Stimulated activated naive CD8-positive, alpha-beta T cell treated with anti-CD3 and anti-CD28 coated beads, Interleukin-15, Interleukin-2, amounts not matched to agents 100 ng/mL and 50 ng/mL, for 24 hours (primary cell): ENCODE data around the gene EXOSC5.
A peak's percentile ranks its signal among the peaks of the same experiment; 100 is the strongest.
"Not testable (repeated sequence)": the region's sequence is repeated elsewhere in the genome, so short reads cannot be mapped to it uniquely, and the experiment has no call there.

Experiments
- H3K27ac Mint-ChIP-seq: one replicate; pipeline ENCODE4 v1.8.0; 2021; ENCODE audit warnings: mild to moderate bottlenecking, mixed read lengths
- H3K27me3 Mint-ChIP-seq: one replicate; pipeline ENCODE4 v1.8.0; 2021; ENCODE audit warnings: mixed read lengths
- H3K36me3 Mint-ChIP-seq: one replicate; pipeline ENCODE4 v1.8.0; 2021; ENCODE audit warnings: low read depth, mixed read lengths
- H3K4me1 Mint-ChIP-seq: one replicate; pipeline ENCODE4 v1.8.0; 2021; ENCODE audit warnings: low read depth, mixed read lengths
- H3K4me3 Mint-ChIP-seq: one replicate; pipeline ENCODE4 v1.8.0; 2021; ENCODE audit warnings: mild to moderate bottlenecking, mixed read lengths
- H3K9me3 Mint-ChIP-seq: one replicate; pipeline ENCODE4 v1.8.0; 2021; ENCODE audit warnings: mixed read lengths

Gene EXOSC5

DNA sequence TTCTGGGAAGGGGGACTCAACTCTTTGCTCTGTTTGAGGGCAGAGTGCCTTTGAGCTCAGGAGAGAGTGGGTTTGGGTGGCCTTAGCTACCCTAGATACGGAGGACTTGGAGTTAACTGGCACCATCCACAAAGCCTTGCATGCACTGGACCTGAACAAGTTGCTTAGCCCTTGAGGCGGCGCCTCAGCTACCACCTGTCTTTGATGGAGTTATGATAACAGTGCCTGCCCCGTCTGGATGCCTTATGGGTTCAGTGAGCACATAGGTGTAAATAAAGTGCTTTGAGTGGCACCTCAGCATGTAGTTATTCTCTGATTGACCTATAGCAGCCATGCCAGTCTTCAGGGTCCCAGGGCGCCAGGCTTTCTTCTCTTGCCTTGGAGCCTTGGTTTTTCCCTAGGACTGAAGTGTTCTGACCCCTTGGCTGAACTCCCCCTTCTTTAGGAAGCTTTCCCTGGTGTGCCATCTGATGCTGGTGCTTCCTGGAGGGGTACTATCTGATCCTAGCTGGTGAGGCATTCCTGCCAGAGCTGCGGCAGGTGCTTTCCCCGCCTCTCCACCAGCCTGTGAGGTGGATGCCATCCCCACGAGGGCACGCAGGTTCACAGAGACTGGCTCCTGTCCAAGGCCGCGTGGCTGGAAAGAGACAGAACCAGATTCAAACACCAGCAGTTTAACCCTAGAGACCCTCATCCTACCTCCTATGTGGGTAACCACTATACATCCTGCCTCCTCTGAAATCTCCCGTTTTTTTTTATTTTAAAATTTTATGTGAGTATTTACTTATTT, 6.2 kb upstream of the EXOSC5 start:
- no peaks in the 10 kb centered on the region for H3K27me3 Mint-ChIP-seq
- peaks cover 4% of the 10 kb centered on the region for H3K36me3 Mint-ChIP-seq
- peaks cover 16% of the 10 kb centered on the region for H3K4me1 Mint-ChIP-seq
- no peaks in the 10 kb centered on the region for H3K9me3 Mint-ChIP-seq
- no peak overlapping the region for H3K27ac Mint-ChIP-seq
- no peak overlapping the region for H3K4me3 Mint-ChIP-seq

DNA sequence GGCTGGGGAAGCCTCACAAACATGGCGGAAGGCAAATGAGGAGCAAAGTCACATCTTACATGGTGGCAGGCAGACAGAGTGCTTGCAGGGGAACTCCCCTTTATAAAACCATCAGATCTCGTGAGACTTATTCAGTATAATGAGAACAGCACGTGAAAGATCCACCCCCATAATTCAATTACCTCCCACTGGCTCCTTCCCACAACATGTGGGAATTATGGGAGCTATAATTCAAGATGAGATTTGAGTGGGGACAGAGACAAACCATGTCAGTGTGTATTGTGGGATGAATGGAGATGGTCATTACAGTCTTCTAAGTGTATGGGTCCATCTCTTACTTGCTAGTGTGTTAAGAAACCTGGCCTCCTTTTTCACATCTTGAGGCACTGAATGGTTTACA, 4.9 kb upstream of the EXOSC5 start:
- H3K27me3 Mint-ChIP-seq = no peaks in the 10 kb centered on the region
- H3K9me3 Mint-ChIP-seq = no peaks in the 10 kb centered on the region
- H3K4me1 Mint-ChIP-seq = peaks cover 27% of the 10 kb centered on the region
- H3K36me3 Mint-ChIP-seq = peaks cover 4% of the 10 kb centered on the region
- H3K27ac Mint-ChIP-seq = no peak overlapping the region
- no peak overlapping the region for H3K4me3 Mint-ChIP-seq

DNA sequence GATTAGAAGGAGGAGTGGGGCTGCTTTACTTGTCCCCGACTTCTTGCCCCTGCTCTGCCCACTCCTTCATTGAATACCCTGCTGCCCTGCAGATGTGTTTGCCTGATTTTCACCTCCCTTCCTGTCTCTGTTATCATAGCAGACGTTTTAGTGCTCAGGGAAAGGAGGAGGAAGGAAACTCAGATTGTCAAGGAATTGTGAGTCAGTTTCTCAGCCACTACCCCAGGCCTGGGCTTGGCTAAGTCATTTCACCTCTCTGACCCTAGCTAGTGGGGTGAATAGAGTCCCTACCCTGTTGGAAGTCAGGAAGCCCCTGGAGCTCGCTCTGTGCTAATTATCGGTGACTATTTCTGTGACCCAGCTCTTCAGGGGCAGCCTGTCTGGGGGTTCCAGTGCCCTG, 4.3 kb upstream of the EXOSC5 start:
- peaks cover 31% of the 10 kb centered on the region for H3K4me1 Mint-ChIP-seq
- H3K27me3 Mint-ChIP-seq = no peaks in the 10 kb centered on the region
- no peaks in the 10 kb centered on the region for H3K9me3 Mint-ChIP-seq
- H3K36me3 Mint-ChIP-seq = peaks cover 4% of the 10 kb centered on the region
- H3K4me3 Mint-ChIP-seq = no peak overlapping the region
- no peak overlapping the region for H3K27ac Mint-ChIP-seq

DNA sequence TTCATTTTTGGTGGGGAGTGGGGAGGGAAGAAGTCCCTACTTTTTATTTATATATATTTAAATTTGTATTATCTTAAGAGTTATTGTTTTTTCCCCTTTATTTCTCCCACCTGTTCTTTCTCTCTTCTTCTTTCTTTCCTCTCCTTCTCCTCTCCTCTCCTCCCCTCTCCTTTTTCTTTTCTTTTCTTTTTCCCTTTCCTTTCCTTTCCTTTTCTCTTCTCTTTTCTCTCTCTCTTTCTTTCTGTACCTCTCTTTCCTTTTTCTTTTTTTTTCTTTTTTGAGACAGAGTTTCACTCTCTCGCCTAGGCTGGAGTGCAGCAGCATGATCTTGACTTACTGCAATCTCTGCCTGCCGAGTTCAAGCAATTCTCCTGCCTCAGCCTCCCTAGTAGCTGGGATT, 2.4 kb upstream of the EXOSC5 start:
- H3K4me3 Mint-ChIP-seq = peak overlapping the region; percentile 94
- peaks cover 44% of the 10 kb centered on the region for H3K4me1 Mint-ChIP-seq
- H3K27ac Mint-ChIP-seq = peak overlapping the region; percentile 43
- H3K9me3 Mint-ChIP-seq = no peaks in the 10 kb centered on the region
- peaks cover 4% of the 10 kb centered on the region for H3K36me3 Mint-ChIP-seq
- no peaks in the 10 kb centered on the region for H3K27me3 Mint-ChIP-seq

DNA sequence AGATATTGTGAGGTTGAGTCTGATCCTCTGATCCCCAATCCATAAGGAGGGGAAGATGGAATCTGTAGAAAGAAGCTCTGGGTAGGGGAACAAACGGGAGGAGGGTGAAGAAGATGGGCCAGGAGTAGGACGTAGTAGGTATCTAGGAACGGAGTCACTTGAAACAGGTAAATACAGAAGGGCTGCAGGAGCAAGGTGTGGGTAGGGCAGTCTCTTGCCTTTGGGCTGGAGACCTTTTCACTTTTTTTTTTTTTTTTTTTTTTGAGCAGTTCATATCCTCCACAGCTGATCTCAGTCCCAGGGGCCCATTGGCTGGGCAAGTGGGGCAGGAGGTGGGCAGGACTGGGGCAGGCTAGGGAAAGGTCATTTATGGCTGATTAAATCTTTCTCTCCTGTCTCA, 1.9 kb upstream of the EXOSC5 start:
- no peaks in the 10 kb centered on the region for H3K27me3 Mint-ChIP-seq
- H3K4me1 Mint-ChIP-seq = peaks cover 44% of the 10 kb centered on the region
- H3K9me3 Mint-ChIP-seq = no peaks in the 10 kb centered on the region
- H3K4me3 Mint-ChIP-seq = peak overlapping the region; percentile 94
- H3K27ac Mint-ChIP-seq = peak overlapping the region; percentile 22
- H3K36me3 Mint-ChIP-seq = peaks cover 4% of the 10 kb centered on the region

DNA sequence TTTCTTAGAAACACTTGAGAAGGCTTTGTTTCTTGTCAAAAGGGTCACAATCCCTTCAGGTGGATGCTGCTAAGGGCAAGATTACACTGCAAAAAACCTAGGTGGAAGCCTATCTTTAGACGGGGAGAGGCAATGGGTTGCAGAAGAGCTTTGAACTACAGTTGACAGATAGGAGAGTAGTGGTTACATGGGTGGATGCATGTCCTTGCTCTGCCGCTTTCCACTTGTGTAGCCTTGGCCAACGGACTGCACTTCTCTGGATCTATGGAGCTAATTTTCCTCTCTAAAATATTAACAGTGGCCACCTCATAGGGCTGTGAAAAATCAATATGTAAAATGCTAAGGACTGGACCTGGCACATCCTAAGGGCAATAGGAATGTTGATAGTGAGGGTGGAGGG, 1.4 kb upstream of the EXOSC5 start:
- Mint-ChIP-seq H3K36me3 (peaks cover 4% of the 10 kb centered on the region), H3K27me3 (no peaks in the 10 kb centered on the region), H3K27ac (peak overlapping the region; percentile 22), H3K9me3 (no peaks in the 10 kb centered on the region), H3K4me1 (peaks cover 44% of the 10 kb centered on the region), H3K4me3 (peak overlapping the region; percentile 94)

DNA sequence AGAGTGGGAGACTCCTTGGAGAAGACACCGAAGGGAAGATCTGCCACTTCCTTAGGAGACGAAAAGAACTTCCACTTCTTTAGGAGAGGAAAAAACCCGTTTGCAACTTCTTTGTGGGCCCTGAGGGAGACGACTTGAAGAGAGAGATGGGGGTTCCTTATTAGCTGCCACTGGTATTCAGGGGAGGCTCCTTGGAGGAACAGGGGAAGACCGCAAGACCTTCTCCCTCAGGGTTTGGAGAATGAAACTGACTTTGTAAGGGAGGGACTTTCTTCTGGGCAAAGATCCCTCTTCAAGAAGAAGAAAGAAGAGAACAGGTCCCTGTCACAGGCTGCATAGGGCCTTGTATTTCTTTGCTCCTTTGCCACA, 875 bp upstream of the EXOSC5 start:
- peaks cover 4% of the 10 kb centered on the region for H3K36me3 Mint-ChIP-seq
- no peaks in the 10 kb centered on the region for H3K9me3 Mint-ChIP-seq
- H3K4me1 Mint-ChIP-seq = peaks cover 42% of the 10 kb centered on the region

DNA sequence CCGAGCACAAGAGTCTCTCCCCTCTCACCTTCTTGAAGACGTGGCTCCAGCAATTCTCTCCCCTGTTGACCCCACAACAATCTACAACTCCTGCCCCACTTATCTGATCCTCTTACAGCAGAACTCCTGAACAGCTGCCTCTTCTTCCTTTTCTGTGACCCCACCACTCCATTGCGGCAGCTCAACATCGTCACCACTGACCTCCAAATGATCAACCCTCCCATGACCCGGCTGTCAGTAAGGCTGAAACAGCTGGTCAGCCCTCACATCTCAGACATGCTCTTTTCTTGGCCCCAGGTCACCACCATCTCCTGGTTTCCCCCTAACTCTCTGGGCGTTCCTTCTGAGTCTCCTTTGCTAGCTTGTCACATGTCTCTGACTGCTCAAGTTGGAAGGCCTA, 1.8 kb downstream of the EXOSC5 start:
- H3K4me3 Mint-ChIP-seq = peak overlapping the region; percentile 94
- H3K36me3 Mint-ChIP-seq = peaks cover 13% of the 10 kb centered on the region
- H3K9me3 Mint-ChIP-seq = no peaks in the 10 kb centered on the region
- H3K27me3 Mint-ChIP-seq = no peaks in the 10 kb centered on the region
- peak overlapping the region; percentile 6 for H3K27ac Mint-ChIP-seq
- H3K4me1 Mint-ChIP-seq = peaks cover 40% of the 10 kb centered on the region

More for the DNA sequence above, 875 bp upstream of the EXOSC5 start:
- Mint-ChIP-seq H3K27ac (peak overlapping the region; percentile 100), H3K4me3 (peak overlapping the region; percentile 94), H3K27me3 (no peaks in the 10 kb centered on the region)

DNA sequence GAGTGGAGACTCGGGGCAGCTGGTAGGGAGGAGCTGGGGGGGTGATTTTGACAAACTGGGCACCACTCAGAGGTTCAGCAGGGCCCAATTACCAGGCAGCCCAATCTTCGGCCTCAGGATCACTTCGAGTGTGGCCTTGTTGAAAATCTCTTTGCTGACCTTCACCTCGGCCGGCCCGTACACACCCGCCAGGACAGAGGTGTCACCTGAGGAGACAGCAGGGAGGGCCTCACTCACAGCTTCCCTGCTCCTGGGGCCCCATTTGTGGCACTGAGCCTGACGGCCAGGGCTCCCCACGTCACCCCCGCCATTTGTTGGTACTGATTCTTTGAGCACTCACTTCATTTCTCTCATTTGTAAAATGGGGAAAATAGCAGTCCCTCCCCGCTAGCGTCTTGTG, 4.4 kb downstream of the EXOSC5 start:
- Mint-ChIP-seq H3K4me3 (no peak overlapping the region), H3K4me1 (peaks cover 23% of the 10 kb centered on the region), H3K27me3 (no peaks in the 10 kb centered on the region), H3K9me3 (no peaks in the 10 kb centered on the region), H3K27ac (peak overlapping the region; percentile 55), H3K36me3 (peaks cover 25% of the 10 kb centered on the region)

DNA sequence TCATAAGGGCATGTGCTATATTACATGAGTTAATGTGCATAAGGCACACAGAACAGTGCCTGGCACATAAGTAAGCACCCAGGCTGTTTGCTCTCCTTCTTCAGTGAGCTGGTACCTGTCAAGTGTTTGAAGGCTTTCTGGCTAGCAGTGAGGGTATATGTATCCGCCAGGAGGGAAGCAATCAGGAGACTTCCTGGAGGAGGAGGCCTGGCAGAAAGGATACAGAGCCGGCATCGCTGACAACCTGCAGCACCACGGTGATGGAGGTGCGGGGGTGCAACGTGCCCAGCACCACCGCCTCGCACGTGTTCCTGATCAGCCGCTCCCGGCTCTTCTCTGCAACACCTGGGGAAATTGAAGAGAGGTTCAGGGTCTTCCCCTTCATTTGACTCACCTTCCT, 5.5 kb downstream of the EXOSC5 start:
- Mint-ChIP-seq H3K4me3 (no peak overlapping the region), H3K27me3 (no peaks in the 10 kb centered on the region), H3K36me3 (peaks cover 25% of the 10 kb centered on the region), H3K9me3 (no peaks in the 10 kb centered on the region), H3K4me1 (peaks cover 14% of the 10 kb centered on the region), H3K27ac (no peak overlapping the region)

DNA sequence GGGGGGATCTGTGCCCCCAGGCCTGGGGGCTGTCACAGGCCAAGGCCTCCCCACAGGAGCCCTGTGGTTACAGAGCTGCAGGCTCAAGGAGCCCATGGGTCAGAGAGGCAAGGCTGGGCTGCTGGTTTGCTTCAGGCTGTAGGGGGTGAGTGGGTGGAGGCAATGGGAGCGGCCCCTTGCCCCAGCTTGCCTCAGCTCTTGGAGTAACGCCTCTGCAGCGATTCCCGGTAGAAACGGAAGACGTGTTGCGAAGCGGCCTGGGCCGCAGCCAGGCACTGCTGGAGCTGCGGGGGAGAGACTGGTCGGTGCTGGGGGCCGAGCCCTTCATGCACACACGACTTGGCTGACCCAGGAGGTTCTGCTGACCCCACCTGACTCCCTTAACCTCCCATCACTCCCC, 10.7 kb downstream of the EXOSC5 start:
- Mint-ChIP-seq H3K4me3 (no peak overlapping the region), H3K4me1 (no peaks in the 10 kb centered on the region), H3K9me3 (no peaks in the 10 kb centered on the region), H3K36me3 (peaks cover 31% of the 10 kb centered on the region), H3K27ac (no peak overlapping the region), H3K27me3 (no peaks in the 10 kb centered on the region)

DNA sequence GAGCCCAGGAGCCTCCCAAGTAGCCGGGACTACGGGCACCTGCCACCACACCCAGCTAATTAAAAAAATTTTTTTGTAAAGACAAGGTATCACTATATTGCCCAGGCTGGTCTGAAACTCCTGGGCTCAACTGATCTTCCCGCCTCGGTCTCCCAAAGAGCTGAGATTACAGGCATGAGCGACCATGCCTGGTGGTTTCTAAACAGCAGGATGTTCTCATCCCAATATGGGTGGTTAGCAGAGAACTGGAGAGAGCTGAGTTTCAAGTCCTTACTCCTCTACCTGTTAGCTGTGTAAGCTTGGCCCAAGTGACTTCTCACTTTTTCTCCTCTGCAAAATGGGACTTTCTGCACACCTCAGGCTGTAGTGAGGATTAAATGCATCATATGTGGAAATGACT, 12.8 kb downstream of the EXOSC5 start:
- H3K27ac Mint-ChIP-seq = no peak overlapping the region
- H3K4me1 Mint-ChIP-seq = no peaks in the 10 kb centered on the region
- peaks cover 20% of the 10 kb centered on the region for H3K36me3 Mint-ChIP-seq

DNA sequence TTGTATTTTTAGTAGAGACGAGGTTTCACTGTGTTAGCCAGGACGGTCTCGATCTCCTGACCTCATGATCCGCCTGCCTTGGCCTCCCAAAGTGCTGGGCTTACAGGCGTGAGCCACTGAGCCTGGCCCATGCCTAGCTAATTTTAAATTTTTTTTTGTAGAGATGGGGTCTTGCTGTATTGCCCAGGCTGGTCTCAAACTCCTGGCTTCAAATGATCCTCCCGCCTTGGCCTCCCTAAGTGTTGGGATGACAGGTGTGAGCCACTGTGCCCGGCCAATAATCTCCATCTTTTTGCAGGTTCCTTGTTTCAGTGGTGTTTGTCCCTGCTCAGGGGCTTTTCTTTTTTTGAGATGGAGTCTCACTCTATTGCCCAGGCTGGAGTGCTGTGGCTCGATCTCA, 15.6 kb downstream of the EXOSC5 start:
- not testable (repeated sequence) for H3K4me3 Mint-ChIP-seq, H3K27me3 Mint-ChIP-seq, H3K9me3 Mint-ChIP-seq, H3K27ac Mint-ChIP-seq
- Mint-ChIP-seq H3K36me3 (peaks cover 10% of the 10 kb centered on the region), H3K4me1 (peaks cover 22% of the 10 kb centered on the region)

More for the DNA sequence above, 12.8 kb downstream of the EXOSC5 start:
- H3K27me3 Mint-ChIP-seq = no peaks in the 10 kb centered on the region
- no peaks in the 10 kb centered on the region for H3K9me3 Mint-ChIP-seq
- H3K4me3 Mint-ChIP-seq = no peak overlapping the region

DNA sequence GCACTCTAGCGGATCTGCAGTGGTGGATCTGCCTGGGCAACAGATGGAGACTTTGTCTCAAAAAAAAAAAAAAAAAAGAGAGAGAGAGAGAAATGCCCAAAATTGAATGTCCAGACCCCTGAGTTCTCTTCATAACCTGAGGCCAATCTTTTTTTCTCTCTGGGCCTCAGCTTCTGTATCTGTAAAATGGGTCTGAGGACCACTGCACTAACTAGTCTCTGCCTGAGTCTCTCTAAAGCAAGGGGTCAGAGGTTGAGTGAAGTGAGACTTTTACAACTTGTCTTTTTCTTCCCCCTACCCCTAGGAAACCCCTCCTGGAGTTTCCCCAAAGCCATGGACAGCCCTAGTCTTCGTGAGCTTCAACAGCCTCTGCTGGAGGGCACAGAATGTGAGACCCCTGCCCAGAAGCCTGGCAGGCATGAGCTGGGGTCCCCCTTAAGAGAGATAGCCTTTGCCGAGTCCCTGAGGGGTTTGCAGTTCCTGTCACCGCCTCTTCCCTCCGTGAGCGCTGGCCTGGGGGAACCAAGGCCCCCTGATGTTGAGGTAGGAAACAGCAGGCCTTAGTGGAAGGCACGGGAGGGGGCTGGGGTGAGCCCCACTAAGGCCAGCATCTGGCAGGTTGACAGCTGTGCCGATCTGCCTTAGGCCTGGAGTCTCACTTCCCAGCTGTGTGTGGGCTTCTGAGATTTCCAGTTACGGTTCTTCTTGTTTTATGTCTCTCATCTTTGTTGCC, 19.0 kb downstream of the EXOSC5 start:
- peaks cover 27% of the 10 kb centered on the region for H3K4me1 Mint-ChIP-seq
- no peaks in the 10 kb centered on the region for H3K9me3 Mint-ChIP-seq
- H3K27me3 Mint-ChIP-seq = no peaks in the 10 kb centered on the region
- H3K36me3 Mint-ChIP-seq = peaks cover 5% of the 10 kb centered on the region
- H3K27ac Mint-ChIP-seq = no peak overlapping the region
- no peak overlapping the region for H3K4me3 Mint-ChIP-seq

DNA sequence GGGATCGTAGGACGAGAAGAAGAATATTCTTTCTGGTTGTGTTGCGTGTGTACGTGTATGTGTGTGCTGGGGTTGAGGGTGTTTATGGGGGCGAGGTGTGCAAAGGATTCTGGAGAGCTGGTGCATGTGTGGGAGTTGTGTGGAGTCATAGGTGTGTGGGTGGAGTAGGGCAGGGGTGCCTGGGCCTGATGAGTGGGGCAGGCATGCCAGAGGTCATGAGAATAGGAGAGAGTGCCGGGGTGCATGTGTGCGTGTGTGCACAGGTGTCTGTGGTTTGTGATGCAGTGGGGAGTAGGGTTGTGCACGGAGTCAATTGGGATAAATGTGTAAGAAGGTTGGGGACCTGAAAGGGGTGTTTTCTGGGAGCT, 20.2 kb downstream of the EXOSC5 start:
- Mint-ChIP-seq H3K4me3 (peak overlapping the region; percentile 68), H3K9me3 (no peaks in the 10 kb centered on the region), H3K27ac (peak overlapping the region; percentile 77), H3K4me1 (peaks cover 27% of the 10 kb centered on the region), H3K36me3 (no peaks in the 10 kb centered on the region), H3K27me3 (no peaks in the 10 kb centered on the region)
